WTC11 (cell line): ENCODE data around the gene SHC2. TPM values are rescaled to one million over a fixed set of nuclear protein-coding genes. Genes with fewer than 3 reads are reported as not detected.

Experiments used
- ATAC-seq: fragments of 200-7000 bp; cut with Tn5 transposase; 2 replicates; pipeline ENCODE4 v1.10.0; 2021; ENCODE audit warnings: mild to moderate bottlenecking, moderate library complexity
- CTCF ChIA-PET: fragments of 300-600 bp; sonication (Branson Sonifier 250); formaldehyde crosslinking; loops from one replicate; lab custom pipeline; 2021; ENCODE audit warnings: antibody characterized with exemption; lab: Charles Lee
- POLR2A ChIA-PET: fragments of 350-600 bp; sonication (Branson Sonifier 250); formaldehyde crosslinking; loops from one replicate; lab custom pipeline; 2021; ENCODE audit warnings: antibody characterized with exemption; lab: Charles Lee
- DNase-seq: peaks from one replicate; pipeline ENCODE4 v3.0.0; 2021; ENCODE audit warnings: low spot score
- H3K27ac Mint-ChIP-seq: 2 replicates; pipeline ENCODE4 v1.8.0; 2021; ENCODE audit warnings: mixed read lengths
- H3K27me3 Mint-ChIP-seq: 2 replicates; pipeline ENCODE4 v1.8.0; 2021; ENCODE audit warnings: low read depth, mild to moderate bottlenecking, moderate library complexity, mixed read lengths
- H3K36me3 Mint-ChIP-seq: 2 replicates; pipeline ENCODE4 v1.8.0; 2021; ENCODE audit warnings: mixed read lengths
- H3K4me1 Mint-ChIP-seq: 2 replicates; pipeline ENCODE4 v1.8.0; 2022; ENCODE audit warnings: mixed read lengths
- H3K4me3 Mint-ChIP-seq: 2 replicates; pipeline ENCODE4 v1.8.0; 2021; ENCODE audit warnings: mild to moderate bottlenecking, moderate library complexity, mixed read lengths
- H3K9me3 Mint-ChIP-seq: 2 replicates; pipeline ENCODE4 v1.8.0; 2021; ENCODE audit warnings: mixed read lengths
- CDX4 ChIP-seq: fragments of 250-450 bp; sonication (Bioruptor Pico); IDR thresholded peaks from 2 replicates; pipeline ENCODE4 v1.9.0; 2021; ENCODE audit warnings: moderate library complexity, mild to moderate bottlenecking, inconsistent platforms, borderline replicate concordance
- FOXJ3 ChIP-seq: sonication (generic); formaldehyde crosslinking; IDR thresholded peaks from 2 replicates; pipeline ENCODE4 v1.9.0; 2021; ENCODE audit warnings: missing genetic modification reagents, mild to moderate bottlenecking, borderline replicate concordance
- GABPB1 ChIP-seq: sonication (generic); formaldehyde crosslinking; IDR thresholded peaks from 2 replicates; pipeline ENCODE4 v1.8.1; 2023; ENCODE audit warnings: mild to moderate bottlenecking, missing genetic modification reagents
- JAZF1 ChIP-seq: fragments of 250-450 bp; sonication (Bioruptor Pico); IDR thresholded peaks from 2 replicates; pipeline ENCODE4 v1.9.0; 2021; ENCODE audit warnings: moderate library complexity, mild to moderate bottlenecking, inconsistent platforms
- MXD4 ChIP-seq: fragments of 250-450 bp; sonication (Bioruptor Pico); IDR thresholded peaks from 2 replicates; pipeline ENCODE4 v1.8.0; 2021; ENCODE audit warnings: mild to moderate bottlenecking, moderate library complexity, borderline replicate concordance
- NFE2L1 ChIP-seq: sonication (generic); formaldehyde crosslinking; IDR thresholded peaks from 2 replicates; pipeline ENCODE4 v1.8.1; 2023; ENCODE audit warnings: missing genetic modification reagents
- NR2C2 ChIP-seq: sonication (generic); formaldehyde crosslinking; IDR thresholded peaks from 2 replicates; pipeline ENCODE4 v1.8.0; 2022; ENCODE audit warnings: mild to moderate bottlenecking, missing genetic modification reagents
- OVOL2 ChIP-seq: fragments of 250-450 bp; sonication (Bioruptor Pico); IDR thresholded peaks from 2 replicates; pipeline ENCODE4 v1.9.0; 2021; ENCODE audit warnings: mild to moderate bottlenecking, borderline replicate concordance
- PREB ChIP-seq: sonication (generic); formaldehyde crosslinking; IDR thresholded peaks from 2 replicates; pipeline ENCODE4 v1.8.1; 2022; ENCODE audit warnings: mild to moderate bottlenecking, missing genetic modification reagents, moderate library complexity, borderline replicate concordance
- SMAD3 ChIP-seq: sonication (generic); formaldehyde crosslinking; IDR thresholded peaks from 2 replicates; pipeline ENCODE4 v1.8.0; 2022; ENCODE audit warnings: missing genetic modification reagents, mild to moderate bottlenecking, borderline replicate concordance
- SMAD4 ChIP-seq: sonication (generic); formaldehyde crosslinking; IDR thresholded peaks from 2 replicates; pipeline ENCODE4 v1.8.0; 2022; ENCODE audit warnings: mild to moderate bottlenecking, missing genetic modification reagents
- TCF7 ChIP-seq: sonication (generic); formaldehyde crosslinking; IDR thresholded peaks from 2 replicates; pipeline ENCODE4 v1.8.0; 2022; ENCODE audit warnings: mild to moderate bottlenecking, low read depth, missing genetic modification reagents, moderate library complexity
- TEAD1 ChIP-seq: sonication (generic); formaldehyde crosslinking; IDR thresholded peaks from 2 replicates; pipeline ENCODE4 v1.8.0; 2022; ENCODE audit warnings: mild to moderate bottlenecking, missing genetic modification reagents
- ZNF232 ChIP-seq: sonication (generic); formaldehyde crosslinking; IDR thresholded peaks from 2 replicates; pipeline ENCODE4 v1.8.0; 2022; ENCODE audit warnings: mild to moderate bottlenecking, missing genetic modification reagents
- ZNF671 ChIP-seq: fragments of 250-450 bp; sonication (Bioruptor Pico); IDR thresholded peaks from 2 replicates; pipeline ENCODE4 v1.8.0; 2021; ENCODE audit warnings: mild to moderate bottlenecking
- total RNA-seq: library from RNA; stranded (reverse); gene quantifications from 3 replicates; pipeline ENCODE4 v1.2.3, GENCODE V29; 2021
- TF ChIP-seq, protein P1 (sequence below): sonication (generic); formaldehyde crosslinking; conservative IDR thresholded peaks from 2 replicates; pipeline ENCODE4 v1.8.1; 2023; ENCODE audit warnings: mild to moderate bottlenecking, low read depth, missing genetic modification reagents, moderate library complexity
- TF ChIP-seq, protein P2 (sequence below): fragments of 250-450 bp; sonication (Bioruptor Pico); conservative IDR thresholded peaks from 2 replicates; pipeline ENCODE4 v1.9.0; 2021; ENCODE audit warnings: mild to moderate bottlenecking
- TF ChIP-seq, protein P3 (sequence below): sonication (generic); formaldehyde crosslinking; IDR thresholded peaks from 2 replicates; pipeline ENCODE4 v1.8.1; 2023; ENCODE audit warnings: mild to moderate bottlenecking, missing genetic modification reagents, moderate library complexity

SHC2 gene
- total RNA-seq, 1 experiment from 2014 or later: 8.4 TPM

GRCh38 chr19:488505-489417, 27.9 kb upstream of the SHC2 start (continued):
- TF ChIP-seq, protein P1, sequence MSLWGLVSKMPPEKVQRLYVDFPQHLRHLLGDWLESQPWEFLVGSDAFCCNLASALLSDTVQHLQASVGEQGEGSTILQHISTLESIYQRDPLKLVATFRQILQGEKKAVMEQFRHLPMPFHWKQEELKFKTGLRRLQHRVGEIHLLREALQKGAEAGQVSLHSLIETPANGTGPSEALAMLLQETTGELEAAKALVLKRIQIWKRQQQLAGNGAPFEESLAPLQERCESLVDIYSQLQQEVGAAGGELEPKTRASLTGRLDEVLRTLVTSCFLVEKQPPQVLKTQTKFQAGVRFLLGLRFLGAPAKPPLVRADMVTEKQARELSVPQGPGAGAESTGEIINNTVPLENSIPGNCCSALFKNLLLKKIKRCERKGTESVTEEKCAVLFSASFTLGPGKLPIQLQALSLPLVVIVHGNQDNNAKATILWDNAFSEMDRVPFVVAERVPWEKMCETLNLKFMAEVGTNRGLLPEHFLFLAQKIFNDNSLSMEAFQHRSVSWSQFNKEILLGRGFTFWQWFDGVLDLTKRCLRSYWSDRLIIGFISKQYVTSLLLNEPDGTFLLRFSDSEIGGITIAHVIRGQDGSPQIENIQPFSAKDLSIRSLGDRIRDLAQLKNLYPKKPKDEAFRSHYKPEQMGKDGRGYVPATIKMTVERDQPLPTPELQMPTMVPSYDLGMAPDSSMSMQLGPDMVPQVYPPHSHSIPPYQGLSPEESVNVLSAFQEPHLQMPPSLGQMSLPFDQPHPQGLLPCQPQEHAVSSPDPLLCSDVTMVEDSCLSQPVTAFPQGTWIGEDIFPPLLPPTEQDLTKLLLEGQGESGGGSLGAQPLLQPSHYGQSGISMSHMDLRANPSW (CRISPR knock-in tag): 0 out of 2 replicates have a peak, but pooled peaks have one; percentile 17
- no peak for TF ChIP-seq SMAD4 (CRISPR knock-in tag)
- no peak for TF ChIP-seq PREB (CRISPR knock-in tag)
- no peak for TF ChIP-seq MXD4 (CRISPR knock-in tag)
- TF ChIP-seq TEAD1: no peak; the same call in 1 of the 2 replicates
- no peak for TF ChIP-seq CDX4 (CRISPR knock-in tag)
- TF ChIP-seq ZNF671: no peak
- no peak for TF ChIP-seq NFE2L1 (CRISPR knock-in tag)
- TF ChIP-seq, protein P2, sequence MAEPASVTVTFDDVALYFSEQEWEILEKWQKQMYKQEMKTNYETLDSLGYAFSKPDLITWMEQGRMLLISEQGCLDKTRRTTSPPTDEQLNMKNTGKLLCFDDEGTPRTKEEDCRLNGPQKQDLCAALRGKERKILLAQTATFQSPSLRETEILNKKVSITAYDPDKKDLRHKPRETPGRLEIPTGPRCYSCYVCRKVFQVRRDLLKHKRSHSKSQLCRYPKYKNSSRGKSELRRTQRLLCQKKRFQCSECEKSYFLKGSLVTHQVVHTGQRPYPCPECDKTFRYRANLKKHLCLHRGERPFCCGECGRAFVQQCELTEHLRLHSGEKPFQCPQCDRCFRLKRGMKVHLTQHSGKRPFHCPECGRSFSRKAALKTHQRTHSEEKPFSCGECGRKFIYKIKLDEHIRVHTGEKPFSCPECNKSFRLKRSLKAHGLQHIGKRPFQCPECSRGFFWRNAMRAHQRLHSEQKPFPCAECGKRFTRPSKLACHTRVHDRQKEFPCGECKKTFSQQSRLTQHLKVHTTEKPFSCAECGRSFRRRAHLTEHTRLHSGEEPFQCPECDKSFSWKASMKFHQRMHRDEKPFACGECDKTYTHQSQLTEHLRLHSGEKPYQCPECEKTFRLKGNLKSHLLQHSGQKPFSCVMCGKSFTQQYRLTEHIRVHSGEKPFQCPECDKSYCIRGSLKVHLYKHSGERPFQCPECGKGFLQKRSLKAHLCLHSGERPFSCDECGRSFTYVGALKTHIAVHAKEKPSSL: no peak
- TF ChIP-seq JAZF1 (CRISPR knock-in tag): no peak
- TF ChIP-seq, protein P3, sequence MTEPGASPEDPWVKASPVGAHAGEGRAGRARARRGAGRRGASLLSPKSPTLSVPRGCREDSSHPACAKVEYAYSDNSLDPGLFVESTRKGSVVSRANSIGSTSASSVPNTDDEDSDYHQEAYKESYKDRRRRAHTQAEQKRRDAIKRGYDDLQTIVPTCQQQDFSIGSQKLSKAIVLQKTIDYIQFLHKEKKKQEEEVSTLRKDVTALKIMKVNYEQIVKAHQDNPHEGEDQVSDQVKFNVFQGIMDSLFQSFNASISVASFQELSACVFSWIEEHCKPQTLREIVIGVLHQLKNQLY (CRISPR knock-in tag): no peak
- no peak for TF ChIP-seq TCF7 (CRISPR knock-in tag)
- no peak for TF ChIP-seq OVOL2 (CRISPR knock-in tag)
- no peak for TF ChIP-seq ZNF232 (CRISPR knock-in tag)
- TF ChIP-seq SMAD3 (CRISPR knock-in tag): no peak
- TF ChIP-seq FOXJ3 (CRISPR knock-in tag): no peak

GRCh38 chr19:485583-486236, 24.9 kb upstream of the SHC2 start:
- CTCF ChIA-PET: interaction anchor here (1.0 to 4.4 kb wide), 4 partner anchors 10 to 96 kb away, joined by 6 to 25 read pairs (median 10); partner anchors contain the start of gene MADCAM1
- peaks cover 1% of the 10 kb centered on the region for H3K36me3 Mint-ChIP-seq
- DNase-seq: no peak

More at GRCh38 chr19:485583-486236, 24.9 kb upstream of the SHC2 start:
- Mint-ChIP-seq H3K27ac (no peak overlapping the region), H3K4me1 (peaks cover 20% of the 10 kb centered on the region), H3K4me3 (no peak overlapping the region), H3K27me3 (peaks cover 20% of the 10 kb centered on the region), H3K9me3 (peaks cover 14% of the 10 kb centered on the region)
- POLR2A ChIA-PET: no interaction called here
- ATAC-seq: no peak
- no peak for TF ChIP-seq NR2C2 (CRISPR knock-in tag)
- 0 out of 2 replicates have a peak, but pooled peaks have one; percentile 20 for TF ChIP-seq GABPB1 (CRISPR knock-in tag)
